Skin epidermis (tissue), 12 donors: ENCODE data around the gene TBC1D22A.

Experiments used
- H3K27ac ChIP-seq, 21 experiments: fragments of 200-600 bp; sonication (generic) in 11 of 21; one replicate each; pipeline ENCODE4 v1.5.0; 2020; ENCODE audit warnings: mild to moderate bottlenecking in 3 of 21, inconsistent platforms in 2 of 21, moderate library complexity in 2 of 21
- H3K4me3 ChIP-seq, 7 experiments: fragments of 200-600 bp; sonication (generic) in 2 of 7; one replicate each; pipeline ENCODE4 v1.5.0; 2020; ENCODE audit warnings: inconsistent platforms in 2 of 7, mild to moderate bottlenecking in 2 of 7, moderate library complexity in 1 of 7

TBC1D22A gene

GRCh38 chr22:47177334-47177815 is 414.9 kb downstream of the TBC1D22A start:
- Histone ChIP-seq H3K4me3 (no peak overlapping the region), H3K27ac (no peak overlapping the region)

GRCh38 chr22:47178339-47178738 is 415.9 kb downstream of the TBC1D22A start:
- H3K27ac ChIP-seq, result no peak overlapping the region
- H3K4me3 ChIP-seq, result no peak overlapping the region

GRCh38 chr22:47180796-47181195 is 418.3 kb downstream of the TBC1D22A start:
- Histone ChIP-seq H3K4me3 (no peak overlapping the region), H3K27ac (no peak overlapping the region)

- Histone ChIP-seq H3K27ac (no peak overlapping the region), H3K4me3 (no peak overlapping the region)
Observed at GRCh38 chr22:47187176-47187957, 424.9 kb downstream of the TBC1D22A start.

GRCh38 chr22:47188261-47189055 is 426.0 kb downstream of the TBC1D22A start:
- H3K4me3 ChIP-seq, result no peak overlapping the region
- no peak overlapping the region for H3K27ac ChIP-seq

GRCh38 chr22:47189056-47189916 is 426.8 kb downstream of the TBC1D22A start:
- Histone ChIP-seq H3K4me3 (no peak overlapping the region), H3K27ac (no peak overlapping the region)

- Histone ChIP-seq H3K4me3 (no peak overlapping the region), H3K27ac (no peak overlapping the region)
Observed at GRCh38 chr22:47190276-47190956, 428.0 kb downstream of the TBC1D22A start.

GRCh38 chr22:47190957-47191670 is 428.7 kb downstream of the TBC1D22A start:
- Histone ChIP-seq H3K4me3 (no peak overlapping the region), H3K27ac (no peak overlapping the region)

GRCh38 chr22:47191671-47192650 is 429.5 kb downstream of the TBC1D22A start:
- H3K4me3 ChIP-seq, result no peak overlapping the region
- no peak overlapping the region for H3K27ac ChIP-seq

- no peak overlapping the region for H3K27ac ChIP-seq
- H3K4me3 ChIP-seq, result no peak overlapping the region
Observed at GRCh38 chr22:47192651-47193437, 430.4 kb downstream of the TBC1D22A start.

GRCh38 chr22:47193606-47194329 is 431.3 kb downstream of the TBC1D22A start:
- H3K27ac ChIP-seq, result no peak overlapping the region
- no peak overlapping the region for H3K4me3 ChIP-seq

GRCh38 chr22:47194476-47195155 is 432.2 kb downstream of the TBC1D22A start:
- no peak overlapping the region for H3K27ac ChIP-seq
- no peak overlapping the region for H3K4me3 ChIP-seq

GRCh38 chr22:47195156-47195483 is 432.7 kb downstream of the TBC1D22A start:
- no peak overlapping the region for H3K27ac ChIP-seq
- no peak overlapping the region for H3K4me3 ChIP-seq

- no peak overlapping the region for H3K4me3 ChIP-seq
Observed at GRCh38 chr22:47195484-47196165, 433.2 kb downstream of the TBC1D22A start.

GRCh38 chr22:47196166-47196849 is 433.9 kb downstream of the TBC1D22A start:
- Histone ChIP-seq H3K27ac (no peak overlapping the region), H3K4me3 (no peak overlapping the region)

More at GRCh38 chr22:47195484-47196165, 433.2 kb downstream of the TBC1D22A start:
- H3K27ac ChIP-seq, result no peak overlapping the region
